SKM-1 treated with dmso at 0.1 percent for 144 hours (cell line): ENCODE data around the gene USP40.

ENCODE experiments used
- DNase-seq: peaks from one replicate; lab custom pipeline; 2025; ENCODE audit not compliant: unreplicated experiment; lab: John Stamatoyannopoulos, UW

Gene USP40

DNA sequence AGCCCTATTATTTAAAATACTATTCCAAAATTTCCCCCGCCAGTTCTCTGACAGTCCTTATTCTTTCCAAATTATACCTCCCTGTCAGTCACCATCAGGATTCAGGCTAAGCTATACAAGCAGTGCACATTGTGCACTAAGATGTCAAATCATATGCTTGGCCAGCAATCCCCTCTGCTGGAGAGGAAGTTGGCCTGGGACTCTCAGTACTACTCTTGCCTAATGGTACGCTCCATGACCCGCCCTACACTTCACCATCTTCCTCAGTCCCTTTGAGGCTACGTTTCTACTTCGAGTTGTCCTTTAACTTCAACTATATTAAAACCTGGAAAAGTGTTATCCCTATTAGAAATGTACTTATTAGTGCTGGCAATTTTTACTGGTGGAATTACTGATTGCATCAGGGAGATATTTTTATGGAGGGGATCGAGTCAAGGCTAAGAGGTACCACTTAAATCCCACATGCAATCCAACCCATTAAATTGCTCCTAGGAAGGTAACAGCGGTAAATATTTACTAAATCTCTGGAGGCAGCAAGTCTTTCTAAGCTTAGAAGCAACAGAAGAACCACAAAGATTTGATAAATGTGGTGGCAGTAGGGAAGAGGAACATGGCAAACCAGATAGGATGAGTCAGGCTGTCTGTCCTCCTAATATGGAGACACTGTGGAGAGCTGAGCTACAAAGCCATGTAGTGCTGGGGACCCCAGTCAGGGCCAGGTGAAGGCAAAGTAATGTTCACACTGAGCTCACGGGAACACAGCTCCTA is 2.7 kb downstream of the USP40 start:
- DNase-seq = peak; percentile 81

GRCh38 chr2:233556881-233557736 is 9.5 kb downstream of the USP40 start:
- DNase-seq = peak; percentile 84

DNA sequence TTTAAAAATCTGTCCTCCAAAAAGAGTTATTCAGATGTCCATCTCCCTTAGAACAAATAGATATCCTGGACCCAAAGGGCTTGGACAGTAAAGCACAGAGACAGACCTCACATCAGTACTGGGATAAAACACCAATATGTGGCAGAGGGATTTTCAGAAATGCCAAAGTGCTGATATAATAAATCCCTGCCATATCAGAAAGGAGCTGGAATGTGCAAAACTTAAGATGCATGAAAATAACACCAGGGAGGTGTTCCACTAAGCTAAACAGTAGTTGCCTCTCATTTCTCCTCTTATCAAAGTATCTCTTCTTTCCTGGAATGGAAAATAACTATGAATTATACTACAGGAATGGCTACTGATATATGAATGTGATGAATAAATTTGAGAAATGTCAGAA is 13.2 kb downstream of the USP40 start:
- DNase-seq = no peak

GRCh38 chr2:233551491-233551890 is 15.1 kb downstream of the USP40 start:
- no peak for DNase-seq

GRCh38 chr2:233546774-233547173 is 19.8 kb downstream of the USP40 start:
- DNase-seq = no peak

DNA sequence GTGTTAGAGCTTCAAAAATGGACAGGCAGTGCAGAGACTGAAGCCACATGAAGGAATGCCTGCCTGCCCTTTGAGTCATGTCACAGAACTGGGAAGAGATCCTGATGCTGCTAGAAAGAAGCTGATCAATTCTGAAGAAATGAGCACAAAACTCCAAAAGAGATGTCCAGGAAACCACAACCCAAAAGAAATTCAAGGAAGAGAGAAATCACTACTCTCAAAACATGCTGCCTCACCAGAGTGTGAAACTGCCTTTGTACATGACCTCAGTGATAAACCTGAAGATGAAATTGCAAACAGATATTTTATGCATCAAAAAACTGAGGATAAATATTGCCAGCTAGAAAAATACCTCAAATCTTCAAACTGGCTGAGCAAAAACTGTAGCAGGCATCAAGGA is 20.5 kb downstream of the USP40 start:
- no peak for DNase-seq

GRCh38 chr2:233544200-233544610 is 22.4 kb downstream of the USP40 start:
- DNase-seq = no peak

DNA sequence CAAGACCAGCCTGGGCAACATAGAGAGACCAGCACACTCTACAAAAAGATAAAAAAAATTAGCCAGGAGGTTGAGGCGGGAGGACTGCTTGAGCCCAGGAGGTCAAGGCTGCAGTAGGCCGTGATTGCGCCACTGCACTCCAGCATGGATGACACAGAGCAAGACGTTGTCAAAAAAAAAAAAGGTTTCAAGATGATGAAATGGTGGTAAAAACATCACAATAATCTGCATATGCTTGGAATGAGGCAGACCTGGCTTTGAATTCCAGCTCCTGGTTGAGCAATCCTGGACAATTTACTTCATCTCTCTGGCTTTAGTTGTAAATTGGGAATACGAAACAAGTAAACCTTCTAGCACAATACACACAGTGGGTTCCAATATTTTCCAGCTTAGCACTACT is 24.1 kb downstream of the USP40 start:
- DNase-seq = no peak

- no peak for DNase-seq
Observed at GRCh38 chr2:233538741-233539140, 27.8 kb downstream of the USP40 start.

DNA sequence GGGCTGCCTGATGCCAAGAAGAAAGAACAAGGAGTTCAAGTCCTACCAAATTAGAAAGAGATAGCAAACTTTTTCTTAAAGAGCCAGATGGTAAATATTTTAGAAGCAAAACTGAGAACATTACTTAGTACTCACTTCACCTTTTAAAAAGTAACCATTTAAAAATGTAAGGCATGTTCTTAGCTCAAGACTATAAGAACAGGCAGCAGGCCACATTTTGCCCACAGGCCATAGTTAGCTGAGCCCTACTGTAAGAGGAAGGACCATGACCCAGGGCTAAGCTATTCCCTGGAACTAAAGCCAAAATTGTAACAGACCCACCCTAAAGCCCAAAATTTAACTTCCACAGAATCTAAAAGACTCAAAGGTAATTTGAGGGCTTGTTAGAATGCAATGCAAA is 31.3 kb downstream of the USP40 start:
- DNase-seq = no peak

DNA sequence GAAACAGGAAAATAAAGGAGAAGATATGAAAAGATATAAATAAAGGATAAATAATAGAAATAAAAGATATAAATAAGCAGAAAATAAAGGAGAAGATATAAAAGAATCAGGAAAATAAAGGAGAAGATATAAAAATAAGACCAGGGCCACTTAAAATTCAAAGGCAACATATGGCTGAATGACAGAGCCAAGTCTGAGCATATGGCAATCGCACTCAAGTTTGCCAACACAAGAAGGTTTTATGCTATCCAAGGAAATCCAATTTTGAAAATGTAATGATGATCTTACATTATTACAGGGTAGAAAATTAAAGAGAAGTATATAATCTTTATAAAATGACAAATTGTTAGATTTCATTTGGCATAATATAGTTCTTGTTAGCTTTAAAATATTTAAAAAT is 33.6 kb downstream of the USP40 start:
- DNase-seq = no peak

- no peak for DNase-seq
Observed at GRCh38 chr2:233531955-233532354, 34.6 kb downstream of the USP40 start.

DNA sequence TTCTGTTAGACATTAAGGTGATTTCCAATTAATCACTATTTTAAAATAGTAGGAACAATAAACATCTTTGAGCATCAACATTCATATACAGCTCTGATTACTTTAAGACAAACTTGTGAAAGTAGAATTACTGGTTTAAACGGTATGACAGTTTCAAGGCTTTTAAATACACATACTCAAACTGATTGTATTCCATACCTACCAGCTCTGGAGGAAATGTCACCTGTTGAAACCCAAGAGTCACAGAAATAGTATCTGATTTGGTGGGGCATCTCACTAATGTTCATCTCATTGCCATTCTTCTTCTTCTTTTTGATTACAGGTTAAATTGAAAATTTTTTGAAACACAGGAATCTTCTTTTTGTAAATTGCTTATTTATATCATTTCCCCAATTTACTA is 36.2 kb downstream of the USP40 start:
- no peak for DNase-seq

DNA sequence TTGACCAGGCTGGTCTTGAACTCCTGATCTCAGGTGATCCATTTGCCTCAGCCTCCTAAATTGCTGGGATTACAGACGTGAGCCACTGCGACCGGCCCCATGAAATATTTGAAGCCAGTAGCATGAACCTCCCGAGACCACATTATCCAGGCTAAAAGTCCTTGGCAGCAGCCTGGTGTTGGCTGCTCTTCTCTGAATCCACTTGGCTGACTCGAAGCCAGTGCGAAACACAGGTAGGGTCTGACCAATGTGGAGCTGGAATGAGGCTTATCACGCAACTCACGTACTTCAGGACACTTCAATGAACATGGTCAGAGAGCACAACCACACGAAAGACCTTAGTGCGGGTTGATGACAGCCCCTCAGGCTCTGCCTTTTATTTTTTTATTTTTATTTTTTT is 38.4 kb downstream of the USP40 start:
- no peak for DNase-seq

- no peak for DNase-seq
Observed at GRCh38 chr2:233525791-233526190, 40.8 kb downstream of the USP40 start.

DNA sequence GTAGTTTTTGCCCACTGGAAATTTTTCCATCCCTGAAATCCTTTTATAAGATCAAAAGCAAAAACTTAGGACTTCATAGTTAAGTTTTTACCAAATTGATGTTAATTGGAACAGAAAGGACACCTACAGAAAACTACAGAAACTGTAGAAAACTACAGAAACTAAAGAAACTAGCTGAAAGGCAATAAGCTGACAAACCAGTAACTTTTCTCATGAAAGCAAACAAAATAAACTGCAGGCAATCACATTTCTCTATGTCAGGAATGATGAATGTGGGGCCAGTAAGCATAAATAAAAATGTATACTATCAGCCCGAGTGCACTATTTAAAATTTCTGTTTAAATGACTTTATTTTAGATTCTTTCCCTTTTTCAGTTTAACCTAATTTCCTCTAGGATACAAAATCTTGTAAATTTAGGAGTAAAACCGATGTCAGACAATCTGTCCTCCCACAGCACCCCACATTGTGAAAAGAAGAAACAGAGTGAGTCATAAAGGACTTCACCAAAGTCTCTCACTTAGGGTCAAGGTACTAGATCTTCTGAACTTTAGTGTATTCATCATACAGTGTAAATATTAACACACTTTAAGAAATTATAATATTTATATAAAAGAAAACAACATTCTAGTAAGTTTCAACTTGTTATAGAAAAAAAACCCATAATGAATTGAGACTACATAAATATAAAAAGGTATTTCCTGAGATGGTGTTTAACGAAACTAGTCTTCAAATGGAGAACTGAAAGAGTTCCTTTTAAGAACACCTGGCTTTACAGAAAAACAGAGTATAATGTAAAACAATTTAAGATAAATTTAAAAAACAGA is 46.6 kb downstream of the USP40 start:
- DNase-seq = no peak

DNA sequence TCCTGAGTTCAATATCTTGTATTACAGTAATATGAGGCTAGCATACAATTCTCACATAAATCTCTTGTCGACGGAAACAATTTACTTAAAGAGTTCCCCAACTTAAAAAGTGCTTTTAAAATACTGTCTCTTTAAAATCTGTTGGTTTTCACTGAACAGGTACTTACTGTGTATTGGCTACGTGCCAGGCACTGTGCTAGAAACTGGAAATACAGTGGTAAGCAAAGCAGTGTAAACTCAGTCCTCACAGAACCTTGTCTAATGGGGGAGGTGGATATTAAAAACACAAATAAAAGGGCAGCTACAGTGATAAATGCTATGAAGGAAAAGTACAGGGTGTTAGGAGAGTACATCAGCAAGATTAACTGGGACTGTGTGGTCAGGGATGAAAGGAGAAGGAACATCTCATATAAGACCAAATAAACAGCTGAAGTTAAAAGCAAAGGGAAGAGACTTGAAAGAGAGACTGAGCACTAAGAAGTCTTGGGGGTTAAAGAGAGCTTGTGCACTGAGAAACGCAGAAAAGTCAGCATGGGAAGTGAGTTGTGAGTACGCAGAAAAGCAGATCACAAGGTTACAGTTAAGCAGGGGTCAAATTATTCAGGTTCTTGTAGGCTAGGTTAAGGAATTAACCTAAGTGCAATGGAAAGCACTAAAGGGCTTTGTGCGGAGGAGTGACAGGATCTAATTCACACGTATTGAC is 52.5 kb downstream of the USP40 start:
- DNase-seq = no peak

GRCh38 chr2:233503947-233504637 is 62.5 kb downstream of the USP40 start:
- no peak for DNase-seq

DNA sequence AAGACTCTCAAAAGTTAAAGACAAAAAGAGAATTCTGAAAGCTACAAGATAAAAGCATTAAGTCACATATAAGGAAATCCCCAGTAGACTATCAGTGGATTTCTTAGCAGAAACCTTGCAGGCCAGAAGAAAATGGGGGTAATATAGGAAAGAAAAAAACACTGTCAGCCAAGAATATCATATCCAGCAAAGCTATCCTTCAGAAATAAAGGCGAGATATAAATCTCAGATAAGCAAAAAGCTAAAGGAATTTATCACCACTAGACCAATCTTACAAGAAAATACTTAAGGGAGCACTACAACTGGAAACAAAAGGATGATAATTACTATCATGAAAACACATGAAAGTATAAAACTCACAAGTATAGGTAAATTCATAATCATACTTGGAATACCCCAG is 63.1 kb downstream of the USP40 start:
- DNase-seq = no peak
